AG04449 (cell line): ENCODE data around the gene KDM7A.

ENCODE experiments used
- CTCF ChIA-PET: fragments of 350-600 bp; formaldehyde crosslinking; extraction: SDS; loops from one replicate; lab custom pipeline; 2021; ENCODE audit warnings: antibody characterized with exemption; lab: Yijun Ruan, JAX
- POLR2A ChIA-PET: fragments of 400-600, 350-600 bp; formaldehyde crosslinking; extraction: SDS; loops from one replicate; lab custom pipeline; 2020; ENCODE audit warnings: antibody characterized with exemption, inconsistent platforms; lab: Yijun Ruan, JAX
- DNase-seq: peaks from one replicate; pipeline ENCODE4 v3.0.0-alpha.2; 2010; ENCODE audit warnings: low read depth, low spot score
- H3K4me3 ChIP-seq: 2 replicates; pipeline ENCODE4 v1.5.1; 2011; ENCODE audit warnings: low read depth, mild to moderate bottlenecking, control low read depth, low read length
- CTCF ChIP-seq: IDR thresholded peaks from one replicate; pipeline ENCODE4 v1.5.1; 2011; ENCODE audit warnings: mild to moderate bottlenecking, moderate library complexity, low read length, control low read depth, inconsistent platforms; ENCODE audit not compliant: insufficient read depth; ENCODE audit errors: missing control alignments

The KDM7A gene

GRCh38 chr7:140060788-140061606, 115.8 kb downstream of the KDM7A start:
- DNase-seq: no peak
- POLR2A ChIA-PET: interaction anchor here (0.7 kb wide), 1 partner anchor 733 kb away, joined by 4 read pairs; no protein-coding TSS in a partner anchor

GRCh38 chr7:140060243-140060630, 116.5 kb downstream of the KDM7A start:
- DNase-seq: no peak
- H3K4me3 ChIP-seq: no peak overlapping the region
- no peak for TF ChIP-seq CTCF
- ChIA-PET POLR2A (interaction anchor here (0.7 kb wide), 1 partner anchor 732 kb away, joined by 4 read pairs; no protein-coding TSS in a partner anchor), CTCF (no interaction called here)

More at GRCh38 chr7:140060788-140061606, 115.8 kb downstream of the KDM7A start:
- no peak for TF ChIP-seq CTCF
- no peak overlapping the region; the same call in 1 of the 2 replicates for H3K4me3 ChIP-seq
- CTCF ChIA-PET: no interaction called here

- no peak for TF ChIP-seq CTCF
- POLR2A ChIA-PET: interaction anchor here (0.5 to 0.7 kb wide), 3 partner anchors 18 to 731 kb away, joined by 3 to 4 read pairs (median 3); no protein-coding TSS in a partner anchor
- DNase-seq: peak; percentile 74
- H3K4me3 ChIP-seq: no peak overlapping the region
- CTCF ChIA-PET: no interaction called here
Measured at GRCh38 chr7:140059273-140060242, 117.2 kb downstream of the KDM7A start.

GRCh38 chr7:140058517-140058916, 118.3 kb downstream of the KDM7A start:
- H3K4me3 ChIP-seq: no peak overlapping the region
- CTCF ChIA-PET: no interaction called here
- no peak for TF ChIP-seq CTCF
- no peak for DNase-seq
- POLR2A ChIA-PET: interaction anchor here (0.6 kb wide), 1 partner anchor 366 kb away, joined by 3 read pairs; no protein-coding TSS in a partner anchor

- no peak for DNase-seq
- no peak overlapping the region for H3K4me3 ChIP-seq
- no peak for TF ChIP-seq CTCF
- ChIA-PET CTCF (interaction anchor here (0.7 to 1.5 kb wide), 2 partner anchors 8 to 14 kb away, joined by 3 read pairs; no protein-coding TSS in a partner anchor), POLR2A (interaction anchor here (0.6 kb wide), 1 partner anchor 1065 kb away, joined by 3 read pairs; no protein-coding TSS in a partner anchor)
Measured at GRCh38 chr7:140057143-140057535, 119.6 kb downstream of the KDM7A start.
